CD4-positive, CD25-positive, alpha-beta regulatory T cell (primary cell): ENCODE measurements around the gene PKNOX2. TPM values are rescaled to one million over a fixed set of nuclear protein-coding genes. Genes with fewer than 3 reads are reported as not detected.

Source experiments
- ATAC-seq, 2 donors: fragments of 150-1000 bp; cut with Tn5 transposase; one replicate each; pipeline ENCODE4 v1.10.0; 2021; ENCODE audit warnings: low read depth in 2 of 2, moderate number of reproducible peaks in 2 of 2, moderate library complexity in 1 of 2
- DNase-seq, 3 donors: peaks; one replicate each; pipeline versions ENCODE4 v3.0.0 to v3.0.0-alpha.2; 2012 to 2022; ENCODE audit warnings: mixed read lengths in 1 of 3
- H3K27ac ChIP-seq: one replicate; pipeline ENCODE4 v1.7.0; 2013; ENCODE audit warnings: mild to moderate bottlenecking, low read length; ENCODE audit not compliant: insufficient read depth, poor library complexity, severe bottlenecking
- H3K27me3 ChIP-seq: one replicate; pipeline ENCODE4 v1.7.0; 2013; ENCODE audit warnings: low read length; ENCODE audit not compliant: control insufficient read depth, insufficient read depth
- H3K36me3 ChIP-seq: one replicate; pipeline ENCODE4 v1.7.0; 2013; ENCODE audit warnings: mild to moderate bottlenecking, low read length, moderate library complexity; ENCODE audit not compliant: control insufficient read depth, insufficient read depth
- H3K4me1 ChIP-seq: 2 replicates; pipeline ENCODE4 v1.7.0; 2013; ENCODE audit warnings: mild to moderate bottlenecking, low read length; ENCODE audit not compliant: insufficient read depth, control insufficient read depth, poor library complexity, severe bottlenecking
- H3K4me3 ChIP-seq: one replicate; pipeline ENCODE4 v1.7.0; 2013; ENCODE audit warnings: low read depth, mild to moderate bottlenecking, low read length, moderate library complexity
- H3K9me3 ChIP-seq, 2 experiments: 1 replicate in 1 of 2; 2 replicates in 1 of 2; pipeline ENCODE4 v1.7.0; 2013; ENCODE audit warnings: low read length in 2 of 2, mild to moderate bottlenecking in 1 of 2, moderate library complexity in 1 of 2; ENCODE audit not compliant: control insufficient read depth in 2 of 2
- H3K27ac Mint-ChIP-seq, 3 donors: one replicate each; pipeline ENCODE4 v1.8.0; 2020 to 2022; ENCODE audit warnings: mild to moderate bottlenecking in 3 of 3, mixed read lengths in 3 of 3, moderate library complexity in 2 of 3
- H3K27me3 Mint-ChIP-seq: one replicate; pipeline ENCODE4 v1.8.0; 2022; ENCODE audit warnings: mild to moderate bottlenecking, mixed read lengths
- H3K36me3 Mint-ChIP-seq: one replicate; pipeline ENCODE4 v1.8.0; 2020; ENCODE audit warnings: mixed read lengths
- H3K4me1 Mint-ChIP-seq, 4 donors: one replicate each; pipeline ENCODE4 v1.8.0; 2020 to 2022; ENCODE audit warnings: mixed read lengths in 4 of 4, mild to moderate bottlenecking in 1 of 4
- H3K4me3 Mint-ChIP-seq, 4 donors: one replicate each; pipeline ENCODE4 v1.8.0; 2020 to 2022; ENCODE audit warnings: mild to moderate bottlenecking in 4 of 4, mixed read lengths in 4 of 4, moderate library complexity in 3 of 4
- H3K9me3 Mint-ChIP-seq, 7 donors: one replicate each; pipeline ENCODE4 v1.8.0; 2020 to 2022; ENCODE audit warnings: mixed read lengths in 7 of 7, mild to moderate bottlenecking in 3 of 7, moderate library complexity in 2 of 7
- polyA plus RNA-seq, 4 donors: library from polyadenylated mRNA; unstranded; fragments of 300-500 nt; fragmentation: Illumina TruSeq; gene quantifications; one replicate each; pipeline ENCODE4 v1.2.3, GENCODE V29; 2021
- total RNA-seq: library from RNA; stranded (reverse); gene quantifications from one replicate; pipeline ENCODE4 v1.2.3, GENCODE V29; 2022

PKNOX2 gene
- total and polyA plus RNA-seq, 5 donors from 2014 or later: not detected

DNA sequence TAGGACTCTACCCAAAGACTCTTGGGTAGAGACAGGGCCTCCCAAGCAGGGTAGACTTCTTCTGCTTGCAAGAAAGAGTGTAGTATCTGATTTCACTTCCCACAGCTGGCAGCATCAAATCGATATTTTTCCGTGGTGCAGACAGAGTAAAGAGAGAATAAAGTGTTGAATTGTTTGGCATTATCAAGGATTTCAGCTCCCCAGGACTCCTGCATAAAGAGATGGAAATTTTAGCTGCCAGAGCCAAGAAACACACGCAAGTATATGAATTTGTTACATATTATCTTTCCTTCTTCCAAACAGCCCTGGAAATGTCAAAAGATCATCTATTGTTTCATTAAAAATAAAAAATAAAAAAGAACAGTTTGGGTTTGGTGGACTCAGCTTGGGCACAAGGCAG lies 136.8 kb downstream of the PKNOX2 start:
- no peaks in the 10 kb centered on the region for H3K27me3 ChIP-seq
- no peak overlapping the region for H3K27ac ChIP-seq
- H3K4me3 Mint-ChIP-seq: no peak overlapping the region
- no peak for DNase-seq
- no peaks in the 10 kb centered on the region for H3K27me3 Mint-ChIP-seq
- ATAC-seq: no peak
- no peaks in the 10 kb centered on the region for H3K36me3 Mint-ChIP-seq
- H3K27ac Mint-ChIP-seq: peak overlapping the region in 1 of 3 donors; percentile 9
- H3K4me1 Mint-ChIP-seq: no peaks in the 10 kb centered on the region
- no peaks in the 10 kb centered on the region for H3K36me3 ChIP-seq
- H3K4me3 ChIP-seq: no peak overlapping the region
- no peaks in the 10 kb centered on the region for H3K9me3 Mint-ChIP-seq
- H3K9me3 ChIP-seq: no peaks in the 10 kb centered on the region
- H3K4me1 ChIP-seq: no peaks in the 10 kb centered on the region

DNA sequence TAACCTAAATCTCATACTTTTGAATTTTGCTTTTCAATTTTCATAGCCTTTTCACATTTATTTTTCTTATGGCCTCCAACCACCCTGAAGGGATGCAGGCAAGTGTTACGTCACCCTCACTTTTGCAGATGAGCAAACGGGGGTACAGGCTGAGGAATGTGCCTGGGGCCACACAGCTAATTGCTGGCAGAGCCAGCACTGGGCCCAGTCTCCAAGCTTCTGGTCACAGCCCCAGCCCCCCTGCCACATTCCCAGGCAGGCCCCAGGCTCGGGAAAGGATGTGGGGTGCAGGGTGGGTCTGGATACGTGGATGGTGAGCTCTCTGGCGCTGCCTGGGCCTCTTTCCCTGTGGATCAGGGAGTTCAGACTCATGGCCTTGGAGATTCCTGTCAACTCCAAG lies 138.6 kb downstream of the PKNOX2 start:
- no peaks in the 10 kb centered on the region for H3K36me3 Mint-ChIP-seq
- Histone ChIP-seq H3K9me3 (no peaks in the 10 kb centered on the region), H3K4me1 (no peaks in the 10 kb centered on the region), H3K4me3 (no peak overlapping the region), H3K36me3 (no peaks in the 10 kb centered on the region), H3K27me3 (no peaks in the 10 kb centered on the region), H3K27ac (no peak overlapping the region)
- no peak overlapping the region for H3K27ac Mint-ChIP-seq
- ATAC-seq (no peak), DNase-seq (no peak)
- H3K27me3 Mint-ChIP-seq: no peaks in the 10 kb centered on the region
- no peaks in the 10 kb centered on the region for H3K4me1 Mint-ChIP-seq
- no peak overlapping the region for H3K4me3 Mint-ChIP-seq
- peaks cover 0 to 2% (median 0%) of the 10 kb centered on the region in 7 donors for H3K9me3 Mint-ChIP-seq

DNA sequence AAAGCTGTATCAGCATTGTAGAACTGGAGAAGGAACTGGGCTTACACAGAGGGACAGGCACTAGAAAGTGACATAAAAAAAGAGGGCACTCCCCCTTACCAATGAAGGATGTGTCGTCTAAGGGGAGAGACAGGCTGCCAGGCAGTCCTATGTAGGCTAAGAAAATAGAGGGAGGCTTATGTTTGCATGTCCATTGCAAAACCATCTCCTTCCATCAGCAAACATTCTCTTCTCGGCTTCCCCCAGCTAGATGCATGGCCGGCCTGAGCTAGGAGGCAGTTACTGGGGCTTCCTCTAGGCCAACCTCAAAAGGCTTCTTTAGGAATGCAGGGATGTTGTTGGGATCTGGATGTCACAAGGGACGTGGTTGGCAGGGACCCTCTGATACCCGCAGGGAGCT lies 139.1 kb downstream of the PKNOX2 start:
- H3K9me3 ChIP-seq: no peaks in the 10 kb centered on the region
- Mint-ChIP-seq H3K27me3 (no peaks in the 10 kb centered on the region), H3K9me3 (peaks cover 0 to 3% (median 0%) of the 10 kb centered on the region in 7 donors), H3K4me3 (no peak overlapping the region), H3K4me1 (no peaks in the 10 kb centered on the region), H3K27ac (no peak overlapping the region), H3K36me3 (no peaks in the 10 kb centered on the region)
- H3K4me3 ChIP-seq: no peak overlapping the region
- no peak overlapping the region for H3K27ac ChIP-seq
- H3K4me1 ChIP-seq: no peaks in the 10 kb centered on the region
- no peaks in the 10 kb centered on the region for H3K36me3 ChIP-seq
- no peaks in the 10 kb centered on the region for H3K27me3 ChIP-seq
- ATAC-seq: no peak
- DNase-seq: no peak

DNA sequence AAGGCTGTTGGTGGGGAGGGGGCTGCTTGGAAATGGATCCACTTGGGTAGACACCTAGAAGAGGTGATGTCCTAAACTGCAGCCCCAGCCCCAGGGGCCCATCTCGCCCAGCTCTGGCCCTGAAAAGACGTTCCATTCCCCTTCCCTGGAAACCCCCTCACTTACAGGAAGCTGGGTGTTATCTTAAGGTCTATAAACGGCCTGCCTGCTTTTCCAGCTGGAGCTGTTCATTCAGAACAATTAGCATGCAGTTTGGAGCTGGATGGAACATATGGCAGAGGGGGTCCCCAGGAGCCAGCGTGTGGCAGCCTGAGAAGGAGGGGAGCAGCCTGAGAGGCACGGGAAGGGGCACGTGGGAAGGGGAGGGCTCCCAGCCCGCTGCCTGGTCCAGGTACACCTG lies 139.6 kb downstream of the PKNOX2 start:
- no peaks in the 10 kb centered on the region for H3K36me3 ChIP-seq
- no peaks in the 10 kb centered on the region for H3K27me3 ChIP-seq
- DNase-seq (no peak), ATAC-seq (no peak)
- Mint-ChIP-seq H3K4me1 (no peaks in the 10 kb centered on the region), H3K4me3 (no peak overlapping the region), H3K36me3 (no peaks in the 10 kb centered on the region), H3K9me3 (peaks cover 0 to 3% (median 0%) of the 10 kb centered on the region in 7 donors), H3K27ac (no peak overlapping the region), H3K27me3 (no peaks in the 10 kb centered on the region)
- no peak overlapping the region for H3K4me3 ChIP-seq
- no peaks in the 10 kb centered on the region for H3K4me1 ChIP-seq
- H3K9me3 ChIP-seq: no peaks in the 10 kb centered on the region
- no peak overlapping the region for H3K27ac ChIP-seq

DNA sequence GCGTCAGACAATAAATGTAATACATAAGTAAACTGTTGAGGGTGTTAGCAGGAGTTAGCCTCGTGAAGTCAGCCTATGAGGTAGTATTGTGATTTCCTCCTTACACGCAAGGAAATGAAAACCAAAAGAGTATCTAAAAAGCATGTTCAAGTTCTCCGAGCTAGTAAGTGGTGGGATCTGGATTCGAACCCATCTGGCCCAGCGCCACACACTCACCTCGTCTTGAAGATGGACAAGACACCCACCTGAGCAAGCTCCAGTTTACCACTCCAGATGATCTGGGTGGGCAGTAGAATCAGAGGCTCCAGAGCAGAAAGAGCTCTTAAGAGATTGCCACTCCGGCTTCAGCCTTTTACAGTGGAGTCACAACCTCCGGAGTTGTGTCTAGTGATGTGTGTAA lies 140.3 kb downstream of the PKNOX2 start:
- H3K36me3 ChIP-seq: no peaks in the 10 kb centered on the region
- no peak for ATAC-seq
- H3K9me3 Mint-ChIP-seq: peaks cover 0 to 3% (median 0%) of the 10 kb centered on the region in 7 donors
- H3K4me3 ChIP-seq: no peak overlapping the region
- H3K27ac Mint-ChIP-seq: no peak overlapping the region
- H3K27me3 ChIP-seq: no peaks in the 10 kb centered on the region
- no peaks in the 10 kb centered on the region for H3K4me1 Mint-ChIP-seq
- no peak overlapping the region for H3K27ac ChIP-seq
- H3K4me1 ChIP-seq: no peaks in the 10 kb centered on the region
- no peak overlapping the region for H3K4me3 Mint-ChIP-seq
- DNase-seq: no peak
- no peaks in the 10 kb centered on the region for H3K9me3 ChIP-seq
- no peaks in the 10 kb centered on the region for H3K27me3 Mint-ChIP-seq
- H3K36me3 Mint-ChIP-seq: no peaks in the 10 kb centered on the region

DNA sequence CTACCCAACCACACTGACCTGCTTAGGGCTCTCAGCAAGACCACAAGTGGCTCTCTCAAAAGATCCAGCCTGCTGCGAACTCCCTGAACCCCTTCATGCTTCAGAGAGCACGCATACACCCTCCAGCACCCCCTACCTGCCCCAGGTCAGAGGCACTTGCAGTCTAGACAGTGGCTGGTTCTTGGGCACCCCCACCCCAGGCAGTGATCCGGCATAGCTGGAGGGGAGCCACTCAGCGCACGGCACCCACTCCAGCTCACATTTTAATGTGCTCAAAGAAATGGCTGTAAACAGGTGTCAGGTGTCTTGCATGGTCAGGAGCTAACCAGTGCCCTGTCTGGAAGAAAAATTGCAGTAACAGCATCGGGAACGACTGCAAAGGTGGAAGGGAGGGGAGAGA lies 140.8 kb downstream of the PKNOX2 start:
- Histone ChIP-seq H3K4me1 (no peaks in the 10 kb centered on the region), H3K9me3 (no peaks in the 10 kb centered on the region), H3K4me3 (no peak overlapping the region), H3K27me3 (no peaks in the 10 kb centered on the region), H3K27ac (no peak overlapping the region), H3K36me3 (no peaks in the 10 kb centered on the region)
- no peaks in the 10 kb centered on the region for H3K36me3 Mint-ChIP-seq
- no peak overlapping the region for H3K4me3 Mint-ChIP-seq
- no peaks in the 10 kb centered on the region for H3K27me3 Mint-ChIP-seq
- no peak overlapping the region for H3K27ac Mint-ChIP-seq
- no peaks in the 10 kb centered on the region for H3K4me1 Mint-ChIP-seq
- ATAC-seq (no peak), DNase-seq (no peak)
- peaks cover 0 to 3% (median 0%) of the 10 kb centered on the region in 7 donors for H3K9me3 Mint-ChIP-seq

DNA sequence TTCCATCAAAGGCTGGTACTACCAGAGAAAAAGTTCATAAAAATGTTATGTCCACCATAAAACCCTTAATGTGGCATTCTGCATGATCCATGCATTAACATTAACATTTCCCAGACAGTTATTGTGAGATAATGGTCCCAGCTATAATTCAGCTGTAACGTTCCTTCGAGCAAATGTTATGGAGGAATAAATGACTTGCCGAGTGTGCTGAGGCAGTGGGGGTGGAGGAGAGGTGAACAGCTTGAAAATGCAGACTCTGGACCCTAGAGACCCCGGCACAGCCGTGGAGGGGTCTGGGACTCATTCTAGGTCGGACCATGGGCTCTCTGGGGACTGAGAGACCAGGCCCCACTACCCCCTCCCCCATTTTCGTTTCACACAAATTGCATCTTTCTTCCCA lies 141.9 kb downstream of the PKNOX2 start:
- Histone ChIP-seq H3K36me3 (no peaks in the 10 kb centered on the region), H3K27me3 (no peaks in the 10 kb centered on the region), H3K27ac (no peak overlapping the region), H3K4me3 (no peak overlapping the region), H3K9me3 (no peaks in the 10 kb centered on the region), H3K4me1 (no peaks in the 10 kb centered on the region)
- H3K27me3 Mint-ChIP-seq: no peaks in the 10 kb centered on the region
- H3K27ac Mint-ChIP-seq: no peak overlapping the region
- H3K4me1 Mint-ChIP-seq: no peaks in the 10 kb centered on the region
- H3K36me3 Mint-ChIP-seq: no peaks in the 10 kb centered on the region
- H3K4me3 Mint-ChIP-seq: no peak overlapping the region
- DNase-seq: no peak
- no peak for ATAC-seq
- H3K9me3 Mint-ChIP-seq: peaks cover 0 to 3% (median 0%) of the 10 kb centered on the region in 7 donors

DNA sequence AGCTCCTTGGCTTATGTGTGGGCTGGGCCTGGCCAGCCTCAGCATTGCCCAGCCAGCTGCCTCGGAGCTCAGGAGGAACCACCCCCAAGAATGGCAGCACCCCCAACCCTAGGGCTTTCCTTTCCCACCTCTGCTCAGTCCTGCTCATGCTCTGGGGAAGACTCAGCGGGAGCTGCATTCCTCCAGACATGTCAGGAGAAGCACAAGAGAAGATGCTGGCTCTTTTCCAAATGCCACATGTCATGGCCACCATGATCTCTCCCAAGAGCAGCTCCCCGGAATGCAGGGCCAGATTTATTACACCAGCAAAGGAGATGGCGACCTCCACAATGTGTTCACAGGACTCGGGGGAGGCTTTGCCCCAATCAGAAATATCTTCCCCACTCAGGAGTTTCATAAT lies 143.7 kb downstream of the PKNOX2 start:
- Mint-ChIP-seq H3K36me3 (no peaks in the 10 kb centered on the region), H3K9me3 (peaks cover 0 to 6% (median 0%) of the 10 kb centered on the region in 7 donors), H3K4me1 (no peaks in the 10 kb centered on the region), H3K4me3 (no peak overlapping the region), H3K27ac (no peak overlapping the region), H3K27me3 (no peaks in the 10 kb centered on the region)
- Histone ChIP-seq H3K4me3 (no peak overlapping the region), H3K9me3 (no peaks in the 10 kb centered on the region), H3K36me3 (no peaks in the 10 kb centered on the region), H3K27me3 (no peaks in the 10 kb centered on the region), H3K4me1 (no peaks in the 10 kb centered on the region), H3K27ac (no peak overlapping the region)
- ATAC-seq (no peak), DNase-seq (no peak)
